Activated CD8-positive, alpha-beta memory T cell treated with anti-CD3 and anti-CD28 coated beads, Interleukin-2, amount 50 U/mL, for 24 hours (primary cell): ENCODE results near the gene PDZD8.
"Not testable (repeated sequence)": the region's sequence is repeated elsewhere in the genome, so short reads cannot be mapped to it uniquely, and the experiment has no call there.

Experiments
- DNase-seq: peaks from one replicate; pipeline ENCODE4 v3.0.0-alpha.2; 2020; ENCODE audit errors: extremely low read depth

Gene PDZD8

GRCh38 chr10:117294039-117294645, 81.1 kb downstream of the PDZD8 start:
- no peak for DNase-seq

DNA sequence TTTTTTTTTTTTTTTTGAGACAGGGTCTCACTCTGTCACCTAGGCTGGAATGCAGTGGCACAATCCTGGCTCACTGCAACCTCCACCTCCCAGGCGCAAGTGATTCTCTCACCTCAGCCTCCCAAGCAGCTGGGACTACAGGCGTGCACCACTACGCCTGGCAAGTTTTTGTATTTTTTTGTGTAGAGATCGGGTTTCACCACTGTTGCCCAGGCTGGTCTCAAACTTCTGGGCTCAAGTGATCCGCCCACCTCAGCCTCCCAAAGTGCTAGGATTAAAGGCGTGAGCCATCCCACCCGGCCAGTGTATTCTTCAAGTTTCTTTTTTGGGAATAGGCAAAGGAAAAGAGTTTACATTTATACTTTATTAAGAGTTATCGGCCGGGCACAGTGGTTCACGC, 84.4 kb downstream of the PDZD8 start:
- not testable (repeated sequence) for DNase-seq

GRCh38 chr10:117284716-117285494, 90.3 kb downstream of the PDZD8 start:
- DNase-seq = no peak

DNA sequence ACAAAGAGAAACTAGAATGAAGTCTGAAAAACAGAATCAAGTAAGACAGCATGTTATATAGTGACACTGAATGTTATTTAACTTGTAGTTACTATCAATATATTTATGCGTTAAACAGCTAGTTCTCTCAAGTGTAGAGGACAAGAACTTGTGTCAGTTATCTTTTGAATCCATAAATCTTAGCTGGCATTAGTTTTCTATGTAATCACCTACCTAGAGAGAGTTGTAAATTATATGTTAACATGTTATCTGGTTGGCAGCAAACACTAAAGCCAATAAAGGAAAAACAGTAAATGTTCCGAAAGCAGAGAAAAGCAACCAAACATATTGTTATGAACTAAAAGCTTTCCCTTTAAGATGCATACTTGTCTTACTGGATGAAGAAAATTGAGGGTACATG, 97.6 kb downstream of the PDZD8 start:
- no peak for DNase-seq

DNA sequence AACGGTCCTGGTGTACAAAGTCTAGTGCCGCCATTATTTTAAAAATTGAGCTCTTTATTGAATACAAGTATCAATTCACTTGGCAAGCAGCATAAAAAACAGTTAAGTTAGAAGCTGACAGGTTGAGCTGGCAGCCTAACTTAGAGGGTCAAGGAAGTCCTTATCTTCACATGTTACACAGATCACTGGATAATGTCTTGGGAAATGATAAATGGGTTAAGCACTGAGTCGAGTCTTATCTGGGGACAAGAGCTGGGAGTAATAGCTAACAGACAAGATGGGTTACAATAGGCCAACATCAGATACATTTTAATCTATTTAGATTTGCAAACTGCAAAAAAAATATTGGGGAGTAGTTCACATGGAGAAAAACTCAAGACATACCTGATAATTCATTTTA, 100.1 kb downstream of the PDZD8 start:
- no peak for DNase-seq

GRCh38 chr10:117274509-117274908, 100.7 kb downstream of the PDZD8 start:
- no peak for DNase-seq

- DNase-seq = no peak
Observed at GRCh38 chr10:117273980-117274379, 101.3 kb downstream of the PDZD8 start.

GRCh38 chr10:117272195-117273076, 102.8 kb downstream of the PDZD8 start:
- no peak for DNase-seq

DNA sequence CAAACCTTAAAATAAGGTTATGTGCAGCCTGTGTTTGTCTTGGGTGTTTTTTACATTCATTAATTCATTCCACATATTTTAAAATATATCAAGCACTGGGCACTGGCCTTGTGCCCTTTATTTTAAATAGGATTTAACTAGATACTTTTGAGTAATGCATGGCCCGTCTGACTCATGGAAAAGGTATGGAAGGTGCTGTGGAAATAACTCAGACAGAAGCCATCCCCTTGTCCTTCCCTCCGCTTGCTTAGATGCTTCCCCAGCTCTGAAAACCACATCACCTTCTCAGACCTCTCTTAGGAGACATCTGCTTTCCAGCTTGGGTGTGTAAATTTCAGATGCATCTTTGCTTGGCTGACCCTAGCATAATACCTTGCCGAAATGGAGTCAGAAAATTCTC, 103.8 kb downstream of the PDZD8 start:
- no peak for DNase-seq

DNA sequence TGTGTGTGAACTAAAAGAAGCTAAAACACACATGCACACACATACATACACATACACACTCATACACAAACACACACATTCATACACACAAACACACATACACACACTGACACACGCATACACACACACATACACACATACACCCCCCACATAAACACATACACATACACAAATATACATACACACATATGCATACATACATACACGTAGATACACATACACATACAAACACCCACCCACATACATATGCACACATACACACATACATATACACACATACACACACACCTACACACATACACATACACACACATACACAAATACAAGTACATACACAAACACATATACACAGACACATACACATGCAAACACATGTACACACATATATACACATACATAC, 106.3 kb downstream of the PDZD8 start:
- no peak for DNase-seq

DNA sequence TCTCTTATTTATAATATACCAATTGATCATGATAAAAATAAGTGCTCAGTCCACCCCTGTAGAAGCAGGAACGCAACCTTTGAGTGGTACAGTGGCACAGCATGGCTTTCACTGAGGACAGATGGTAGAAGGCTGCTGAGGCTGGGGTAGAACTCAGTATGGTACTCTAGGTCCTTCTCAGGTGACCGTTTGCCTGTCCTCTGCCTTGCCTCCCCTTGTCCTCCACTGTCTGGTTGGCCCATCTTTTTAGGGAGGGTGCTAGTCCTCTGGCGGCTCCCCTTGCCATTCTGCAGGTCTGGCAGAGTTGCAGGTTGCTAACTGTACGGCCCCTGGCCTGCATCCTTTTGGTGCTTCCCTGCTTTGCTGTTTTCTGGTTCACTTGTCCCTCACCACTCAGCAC, 107.0 kb downstream of the PDZD8 start:
- no peak for DNase-seq

- DNase-seq = no peak
Observed at GRCh38 chr10:117266812-117267211, 108.4 kb downstream of the PDZD8 start.

- no peak for DNase-seq
Observed at GRCh38 chr10:117266400-117266799, 108.8 kb downstream of the PDZD8 start.

GRCh38 chr10:117264782-117265181, 110.5 kb downstream of the PDZD8 start:
- no peak for DNase-seq

GRCh38 chr10:117262903-117263293, 112.3 kb downstream of the PDZD8 start:
- no peak for DNase-seq

DNA sequence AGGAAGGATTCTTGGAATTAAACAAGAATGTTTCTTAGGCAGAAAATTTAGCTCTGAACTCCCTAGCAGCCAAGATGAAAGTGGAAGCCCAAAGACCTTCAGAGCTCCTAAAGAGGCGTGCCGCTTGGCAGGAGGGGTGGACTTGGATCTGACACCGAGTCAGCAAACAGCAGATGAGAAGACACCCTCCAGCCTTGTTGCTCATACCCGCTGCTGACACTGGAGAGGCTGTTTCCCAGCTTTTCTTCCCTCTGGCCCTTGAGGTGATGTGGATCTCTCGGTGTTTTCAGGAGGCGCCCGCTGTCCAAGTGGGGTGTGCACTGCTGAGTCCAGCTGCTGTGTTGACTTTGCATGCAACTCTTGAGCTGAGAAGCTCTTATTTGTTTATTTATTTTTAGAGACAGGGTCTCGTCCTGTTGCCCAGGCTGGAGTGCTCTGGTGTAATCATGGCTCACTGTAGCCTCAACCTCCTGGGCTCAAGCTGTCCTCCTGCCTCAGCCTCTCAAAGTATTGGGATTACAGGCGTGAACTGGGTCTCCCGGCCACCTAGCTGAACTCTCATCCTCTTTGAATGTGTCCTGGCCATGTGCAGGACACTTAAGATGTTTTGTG, 112.8 kb downstream of the PDZD8 start:
- DNase-seq = no peak

DNA sequence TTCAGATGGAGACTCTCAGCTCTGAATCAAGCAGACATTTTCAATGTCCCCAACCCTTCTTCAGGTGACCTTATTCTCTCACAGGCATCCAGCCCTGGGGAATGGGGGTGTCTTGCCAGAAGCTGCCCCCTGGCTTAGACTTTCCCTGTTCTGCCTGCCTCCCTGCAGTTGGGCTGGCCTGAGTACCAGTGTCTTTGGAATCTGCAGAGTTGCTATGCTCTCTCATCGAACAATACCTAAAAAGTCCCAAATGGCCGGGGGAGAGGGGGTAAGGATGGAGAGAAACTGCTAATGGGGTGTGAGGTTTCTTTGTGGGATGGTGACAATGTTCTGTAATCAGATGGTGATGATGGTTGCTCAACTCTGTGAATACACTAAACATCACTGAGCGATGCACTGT, 113.7 kb downstream of the PDZD8 start:
- no peak for DNase-seq

DNA sequence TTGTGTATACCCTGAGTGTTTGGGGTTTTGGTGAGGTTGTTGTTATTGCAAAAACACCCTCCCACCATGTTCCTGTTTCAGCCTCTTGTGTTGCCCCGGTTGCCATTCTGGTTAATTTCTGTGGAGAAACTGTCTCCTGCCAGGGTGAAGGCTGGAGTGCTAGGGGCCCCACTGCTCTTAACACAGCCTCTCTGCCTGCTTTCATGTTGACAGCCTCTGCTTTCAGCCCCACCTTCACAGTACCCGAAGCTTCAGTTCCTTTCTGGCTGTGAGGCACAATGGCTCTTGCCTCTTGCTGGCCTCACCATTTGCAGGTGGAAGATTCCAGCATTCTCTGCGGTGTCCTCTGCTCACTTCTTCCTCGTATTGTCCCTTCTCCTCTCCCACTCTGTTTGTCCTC, 115.2 kb downstream of the PDZD8 start:
- no peak for DNase-seq

DNA sequence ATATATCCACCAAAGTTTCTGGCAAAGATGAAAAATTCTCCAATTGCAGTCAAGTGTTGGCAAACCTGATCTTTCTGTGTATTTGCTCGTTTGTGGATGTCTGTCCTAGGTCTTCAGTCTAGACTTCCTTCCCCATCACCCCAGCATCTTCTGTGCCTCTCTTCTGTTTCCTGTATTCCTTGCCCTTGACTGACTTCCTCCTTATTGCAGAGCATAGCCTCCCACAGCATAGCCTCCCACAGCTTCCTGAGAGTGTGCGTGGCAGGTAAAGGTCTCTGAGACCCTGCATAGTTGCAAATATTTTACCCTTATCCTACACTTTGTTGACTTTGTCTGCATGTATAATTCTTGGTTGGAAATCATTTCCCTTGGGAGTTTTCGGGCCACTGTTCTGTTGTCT, 116.0 kb downstream of the PDZD8 start:
- no peak for DNase-seq

- no peak for DNase-seq
Observed at GRCh38 chr10:117257721-117258120, 117.5 kb downstream of the PDZD8 start.

DNA sequence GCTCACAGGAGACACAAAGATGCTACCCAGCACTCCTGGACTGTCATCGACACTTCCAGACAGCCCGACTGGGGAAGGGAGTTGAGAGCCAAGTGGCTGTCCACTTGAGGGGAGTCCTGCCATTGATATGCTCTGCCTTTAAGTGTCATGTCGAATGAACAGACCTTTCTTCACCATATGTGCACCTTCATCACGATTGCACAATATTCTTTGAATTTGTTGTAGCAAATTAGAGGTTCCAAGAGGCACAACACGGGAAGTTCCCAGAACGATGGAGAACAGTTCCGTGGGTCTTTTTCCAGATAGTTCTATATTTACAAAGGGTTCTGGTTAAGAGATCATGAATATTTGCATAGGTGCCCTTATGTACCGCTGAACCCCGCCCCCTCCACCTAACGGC, 118.3 kb downstream of the PDZD8 start:
- DNase-seq = no peak

GRCh38 chr10:117255835-117256460, 119.3 kb downstream of the PDZD8 start:
- no peak for DNase-seq
